Activated CD4-positive, alpha-beta T cell treated with anti-CD3 and anti-CD28 coated beads, Interleukin-2, Interleukin-4, amounts not matched to agents 100 ng/mL and 50 ng/mL, durations not matched to agents 16 hours and 8 hours (primary cell): ENCODE measurements around the gene ATP2C1.

Experiments used
- DNase-seq: peaks from one replicate; pipeline ENCODE4 v3.0.0-alpha.2; 2020; ENCODE audit warnings: low spot score

ATP2C1 gene

DNA sequence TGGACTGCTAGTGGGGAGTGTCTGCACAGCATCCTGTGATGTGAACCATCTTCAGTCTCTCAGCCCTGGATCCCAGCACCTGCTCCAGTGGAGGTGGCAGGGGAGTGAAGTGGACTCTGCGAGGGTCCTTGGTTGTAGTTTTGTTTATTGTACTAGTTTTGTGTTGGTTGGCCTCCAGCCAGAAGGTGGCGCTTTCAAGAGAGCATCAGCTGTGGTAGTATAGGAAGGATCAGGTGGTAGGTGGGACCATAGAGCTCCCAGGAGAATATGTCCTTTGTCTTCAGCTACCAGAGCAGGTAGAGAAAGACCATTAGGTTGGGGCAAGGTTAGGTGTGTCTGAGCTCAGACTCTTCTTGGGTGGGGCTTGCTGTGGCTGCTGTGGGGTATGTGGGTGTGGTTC is 153.7 kb downstream of the ATP2C1 start:
- DNase-seq = no peak

DNA sequence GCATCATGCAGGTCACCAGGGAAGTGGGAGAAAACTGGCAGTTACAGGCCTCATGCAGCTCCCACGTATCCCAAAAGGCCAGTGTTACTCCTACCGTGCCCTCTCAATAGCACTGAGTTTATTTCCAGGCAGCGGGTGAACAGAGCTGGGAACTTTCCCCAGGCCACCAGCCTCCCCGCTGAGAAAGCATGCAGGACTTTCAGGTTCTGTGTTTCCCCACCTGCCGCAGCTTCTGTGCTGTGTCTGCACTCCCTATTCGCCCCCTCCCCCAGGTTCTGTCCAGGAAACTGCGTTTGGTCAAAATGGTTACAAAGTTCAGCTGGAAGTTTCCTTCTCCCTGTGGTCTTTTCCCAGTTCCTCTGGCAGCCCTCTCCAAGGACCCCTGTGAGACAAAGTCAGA is 154.1 kb downstream of the ATP2C1 start:
- DNase-seq = no peak

DNA sequence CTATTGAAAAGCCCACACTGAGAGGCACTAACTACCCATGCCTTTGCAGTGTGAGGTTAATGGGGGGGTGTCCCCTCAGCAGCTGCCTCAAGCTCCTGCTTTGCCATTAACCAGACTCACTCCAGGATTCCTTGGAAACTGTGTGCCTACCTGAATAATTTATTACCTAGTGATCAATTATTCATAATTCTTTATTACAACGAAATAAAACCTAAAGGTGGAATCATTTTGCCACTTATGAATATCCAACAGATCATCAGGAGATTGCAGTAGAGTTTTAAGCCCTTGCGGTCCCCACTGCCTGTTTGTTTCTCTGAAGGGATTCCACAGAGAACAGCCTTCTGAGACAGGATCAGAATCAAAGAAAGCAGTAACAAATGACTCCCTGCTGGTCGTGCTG is 156.1 kb downstream of the ATP2C1 start:
- no peak for DNase-seq

DNA sequence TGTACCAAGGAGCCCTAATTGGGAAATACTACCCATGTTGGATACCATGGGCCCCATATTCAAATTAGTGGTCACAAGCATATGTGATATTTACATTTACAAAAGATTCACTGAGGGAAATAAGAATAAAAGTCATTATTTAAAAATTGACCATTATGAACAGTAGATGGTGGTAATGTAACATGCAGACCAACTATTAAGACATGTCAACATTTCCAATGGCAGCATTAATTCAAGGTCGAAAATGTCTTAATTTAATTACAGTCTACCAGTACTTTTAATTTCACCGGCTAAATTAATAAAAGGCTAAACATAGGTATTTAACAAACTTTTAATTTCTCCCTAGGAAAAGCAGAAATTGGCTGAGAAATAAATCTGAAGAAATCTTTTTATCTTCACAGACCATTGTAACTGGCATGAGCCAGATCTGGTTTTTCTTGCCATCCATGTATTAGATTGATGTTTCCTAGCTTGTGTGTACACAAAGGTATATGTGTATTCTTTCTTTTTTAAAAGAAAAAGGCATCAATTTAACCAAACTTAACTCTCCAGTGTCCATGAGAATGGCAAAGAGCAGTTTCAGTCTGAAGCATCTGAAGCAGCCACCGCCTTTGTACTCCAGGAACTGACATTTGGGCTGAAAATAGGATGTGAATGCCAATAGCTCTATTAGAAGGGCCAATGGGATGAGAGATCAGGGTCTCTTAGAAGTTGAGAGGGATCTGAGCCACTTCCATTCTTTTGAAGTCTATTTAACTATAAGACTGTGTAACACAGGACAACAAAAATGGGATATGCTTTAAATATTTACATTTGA is 159.4 kb downstream of the ATP2C1 start:
- no peak for DNase-seq
